A549 (cell line): ENCODE results near the gene AHI1.

Source experiments
- JUN ChIP-seq, 2 experiments: fragments of >200 bp; sonication (Bioruptor Twin); formaldehyde crosslinking; IDR thresholded peaks; 2 replicates in 1 of 2; 3 replicates in 1 of 2; pipeline ENCODE4 v1.6.1; 2016 to 2017
- KDM5A ChIP-seq: fragments of 200-600 bp; sonication (generic); IDR thresholded peaks from 2 replicates; pipeline ENCODE4 v1.6.1; 2016; ENCODE audit warnings: antibody characterized with exemption, mild to moderate bottlenecking
- MAZ ChIP-seq: fragments of 150-350 bp; IDR thresholded peaks from 2 replicates; pipeline ENCODE4 v1.6.1; 2014; ENCODE audit warnings: antibody characterized with exemption, low read depth, low read length, borderline replicate concordance
- POLR2A ChIP-seq: IDR thresholded peaks from 2 replicates; pipeline ENCODE4 v1.6.1; 2012; ENCODE audit warnings: mild to moderate bottlenecking, low read length
- RAD21 ChIP-seq, 2 experiments: fragments of >200 bp in 1 of 2; sonication (Bioruptor Twin) in 1 of 2; formaldehyde crosslinking in 1 of 2; IDR thresholded peaks in 1 of 2; conservative IDR thresholded peaks in 1 of 2; 2 replicates in 1 of 2; 3 replicates in 1 of 2; pipeline ENCODE4 v1.6.1; 2012 to 2018; ENCODE audit warnings: inconsistent platforms in 1 of 2
- SMC3 ChIP-seq: fragments of >200 bp; sonication (Bioruptor Twin); formaldehyde crosslinking; IDR thresholded peaks from 3 replicates; pipeline ENCODE4 v1.6.1; 2018; ENCODE audit warnings: inconsistent platforms
- ZC3H11A ChIP-seq: fragments of 450-650 bp; IDR thresholded peaks from 2 replicates; pipeline ENCODE4 v1.6.1; 2014; ENCODE audit warnings: antibody characterized with exemption, mild to moderate bottlenecking
- TF ChIP-seq, protein P1 (sequence below): fragments of >200 bp; sonication (Bioruptor Twin); formaldehyde crosslinking; IDR thresholded peaks from 3 replicates; pipeline ENCODE4 v1.5.1; 2016
- TF ChIP-seq, protein P2 (sequence below): fragments of 200-600 bp; sonication (generic); IDR thresholded peaks from 2 replicates; pipeline ENCODE4 v1.6.1; 2016; ENCODE audit warnings: antibody characterized with exemption, mild to moderate bottlenecking, moderate library complexity
- TF ChIP-seq, protein P3 (sequence below): fragments of >200 bp; sonication (Bioruptor Twin); formaldehyde crosslinking; IDR thresholded peaks from 3 replicates; pipeline ENCODE4 v1.6.1; 2016
- TF ChIP-seq, protein P4 (sequence below): IDR thresholded peaks from 2 replicates; pipeline ENCODE4 v1.6.1; 2012

DNA sequence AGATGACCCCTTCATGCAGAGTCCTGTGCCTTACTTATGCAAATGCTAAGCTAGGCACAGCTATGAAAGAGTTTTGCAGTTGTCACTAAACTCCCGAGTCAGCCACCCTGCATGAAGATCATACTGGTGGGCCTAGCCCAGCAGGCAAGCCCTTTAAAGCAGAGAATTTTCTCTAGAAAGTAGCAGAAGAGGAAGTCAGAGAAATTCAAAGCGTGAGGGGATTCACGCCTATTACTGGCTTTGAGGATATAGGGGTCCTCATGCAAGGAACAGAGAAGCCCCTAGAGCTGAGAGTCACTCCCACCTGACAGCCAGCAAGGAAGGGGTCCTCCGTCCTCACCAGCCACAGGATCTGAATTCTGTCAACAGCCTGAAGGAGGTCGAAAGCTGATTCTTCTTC is 261.8 kb downstream of the AHI1 start:
- TF ChIP-seq, protein P1, sequence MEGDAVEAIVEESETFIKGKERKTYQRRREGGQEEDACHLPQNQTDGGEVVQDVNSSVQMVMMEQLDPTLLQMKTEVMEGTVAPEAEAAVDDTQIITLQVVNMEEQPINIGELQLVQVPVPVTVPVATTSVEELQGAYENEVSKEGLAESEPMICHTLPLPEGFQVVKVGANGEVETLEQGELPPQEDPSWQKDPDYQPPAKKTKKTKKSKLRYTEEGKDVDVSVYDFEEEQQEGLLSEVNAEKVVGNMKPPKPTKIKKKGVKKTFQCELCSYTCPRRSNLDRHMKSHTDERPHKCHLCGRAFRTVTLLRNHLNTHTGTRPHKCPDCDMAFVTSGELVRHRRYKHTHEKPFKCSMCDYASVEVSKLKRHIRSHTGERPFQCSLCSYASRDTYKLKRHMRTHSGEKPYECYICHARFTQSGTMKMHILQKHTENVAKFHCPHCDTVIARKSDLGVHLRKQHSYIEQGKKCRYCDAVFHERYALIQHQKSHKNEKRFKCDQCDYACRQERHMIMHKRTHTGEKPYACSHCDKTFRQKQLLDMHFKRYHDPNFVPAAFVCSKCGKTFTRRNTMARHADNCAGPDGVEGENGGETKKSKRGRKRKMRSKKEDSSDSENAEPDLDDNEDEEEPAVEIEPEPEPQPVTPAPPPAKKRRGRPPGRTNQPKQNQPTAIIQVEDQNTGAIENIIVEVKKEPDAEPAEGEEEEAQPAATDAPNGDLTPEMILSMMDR: no peak
- TF ChIP-seq, protein P2, sequence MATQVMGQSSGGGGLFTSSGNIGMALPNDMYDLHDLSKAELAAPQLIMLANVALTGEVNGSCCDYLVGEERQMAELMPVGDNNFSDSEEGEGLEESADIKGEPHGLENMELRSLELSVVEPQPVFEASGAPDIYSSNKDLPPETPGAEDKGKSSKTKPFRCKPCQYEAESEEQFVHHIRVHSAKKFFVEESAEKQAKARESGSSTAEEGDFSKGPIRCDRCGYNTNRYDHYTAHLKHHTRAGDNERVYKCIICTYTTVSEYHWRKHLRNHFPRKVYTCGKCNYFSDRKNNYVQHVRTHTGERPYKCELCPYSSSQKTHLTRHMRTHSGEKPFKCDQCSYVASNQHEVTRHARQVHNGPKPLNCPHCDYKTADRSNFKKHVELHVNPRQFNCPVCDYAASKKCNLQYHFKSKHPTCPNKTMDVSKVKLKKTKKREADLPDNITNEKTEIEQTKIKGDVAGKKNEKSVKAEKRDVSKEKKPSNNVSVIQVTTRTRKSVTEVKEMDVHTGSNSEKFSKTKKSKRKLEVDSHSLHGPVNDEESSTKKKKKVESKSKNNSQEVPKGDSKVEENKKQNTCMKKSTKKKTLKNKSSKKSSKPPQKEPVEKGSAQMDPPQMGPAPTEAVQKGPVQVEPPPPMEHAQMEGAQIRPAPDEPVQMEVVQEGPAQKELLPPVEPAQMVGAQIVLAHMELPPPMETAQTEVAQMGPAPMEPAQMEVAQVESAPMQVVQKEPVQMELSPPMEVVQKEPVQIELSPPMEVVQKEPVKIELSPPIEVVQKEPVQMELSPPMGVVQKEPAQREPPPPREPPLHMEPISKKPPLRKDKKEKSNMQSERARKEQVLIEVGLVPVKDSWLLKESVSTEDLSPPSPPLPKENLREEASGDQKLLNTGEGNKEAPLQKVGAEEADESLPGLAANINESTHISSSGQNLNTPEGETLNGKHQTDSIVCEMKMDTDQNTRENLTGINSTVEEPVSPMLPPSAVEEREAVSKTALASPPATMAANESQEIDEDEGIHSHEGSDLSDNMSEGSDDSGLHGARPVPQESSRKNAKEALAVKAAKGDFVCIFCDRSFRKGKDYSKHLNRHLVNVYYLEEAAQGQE: no peak
- TF ChIP-seq ZC3H11A (no peak), MAZ (no peak), JUN (IDR thresholded peaks at IDR 0.05) (no peak), SMC3 (no peak), RAD21 (conservative IDR thresholded peaks at IDR 0.05 in 1 of 2, IDR thresholded peaks at IDR 0.05 in 1 of 2) (no peak), KDM5A (no peak), POLR2A (no peak)
- TF ChIP-seq, protein P3, sequence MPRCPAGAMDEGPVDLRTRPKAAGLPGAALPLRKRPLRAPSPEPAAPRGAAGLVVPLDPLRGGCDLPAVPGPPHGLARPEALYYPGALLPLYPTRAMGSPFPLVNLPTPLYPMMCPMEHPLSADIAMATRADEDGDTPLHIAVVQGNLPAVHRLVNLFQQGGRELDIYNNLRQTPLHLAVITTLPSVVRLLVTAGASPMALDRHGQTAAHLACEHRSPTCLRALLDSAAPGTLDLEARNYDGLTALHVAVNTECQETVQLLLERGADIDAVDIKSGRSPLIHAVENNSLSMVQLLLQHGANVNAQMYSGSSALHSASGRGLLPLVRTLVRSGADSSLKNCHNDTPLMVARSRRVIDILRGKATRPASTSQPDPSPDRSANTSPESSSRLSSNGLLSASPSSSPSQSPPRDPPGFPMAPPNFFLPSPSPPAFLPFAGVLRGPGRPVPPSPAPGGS: no peak
- TF ChIP-seq, protein P4, sequence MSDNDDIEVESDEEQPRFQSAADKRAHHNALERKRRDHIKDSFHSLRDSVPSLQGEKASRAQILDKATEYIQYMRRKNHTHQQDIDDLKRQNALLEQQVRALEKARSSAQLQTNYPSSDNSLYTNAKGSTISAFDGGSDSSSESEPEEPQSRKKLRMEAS: no peak
